ENCODE results near the gene STAT3. TPM values are rescaled to one million over a fixed set of nuclear protein-coding genes. Genes with fewer than 3 reads are reported as not detected.

Gene STAT3
- total RNA-seq, 2 donors from 2014 or later, result 79.4 to 99.5 TPM

DNA sequence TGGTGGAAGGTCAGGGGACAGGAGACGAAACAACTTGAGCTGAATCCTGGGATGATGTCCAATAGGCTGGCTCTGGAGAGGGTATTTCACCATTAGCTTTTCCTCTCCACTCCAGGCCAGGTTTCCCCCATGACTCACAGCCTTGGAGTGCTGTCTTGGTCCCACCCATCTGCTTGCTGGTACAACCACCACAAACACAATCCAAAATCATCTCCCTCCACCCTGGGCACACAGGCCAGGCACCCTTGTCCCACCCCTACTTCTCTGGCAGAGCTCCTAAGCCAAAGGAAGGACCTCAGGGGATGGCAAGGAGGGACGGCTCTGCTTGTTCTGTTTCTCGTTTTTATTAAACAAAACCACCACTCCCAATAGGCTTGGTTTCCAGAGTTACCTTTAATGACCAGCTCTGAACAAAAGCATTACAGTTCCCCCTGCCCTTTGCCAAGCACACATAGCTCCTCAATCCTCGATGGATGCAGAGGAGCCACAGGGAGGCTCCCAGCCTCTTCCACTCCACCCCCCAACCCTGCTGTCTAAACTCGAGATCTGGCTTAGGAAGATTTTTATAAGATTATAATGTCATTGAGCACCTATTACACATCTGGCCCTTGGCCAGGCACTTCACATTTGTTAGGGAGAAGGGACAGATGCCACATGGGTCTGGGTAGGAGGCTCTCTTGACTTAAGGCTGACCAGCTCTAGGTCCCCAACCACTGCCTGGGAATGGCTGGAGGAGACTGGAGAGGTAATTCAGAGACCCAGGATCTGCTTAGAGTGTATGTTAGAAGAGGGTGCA, 21.5 kb upstream of the STAT3 start:
- peak in 3 of 4 donors; percentile 36 to 48 (median 40) for DNase-seq
- peak; percentile 15 for ATAC-seq
- Histone ChIP-seq H3K36me3 (replicated peaks in 1 of 2; ENCODE audit: insufficient read depth in 1 of 2, low read depth in 2 of 2) (no peaks in the 10 kb centered on the region), H3K4me3 (no peak overlapping the region), H3K27ac (peak overlapping the region in 3 of 4 donors; percentile 19 to 55 (median 21)), H3K27me3 (no peaks in the 10 kb centered on the region), H3K9me3 (no peaks in the 10 kb centered on the region), H3K4me1 (peaks cover 22% of the 10 kb centered on the region)
- WGBS, 2 donors, result 48 to 65% methylated on average over 4 to 5 of the region's 5 CpGs
- intact Hi-C loops (cut with DNase I), result loop anchor here (5.0 kb wide), 1 partner anchor 87 kb away; no protein-coding TSS in a partner anchor
- TF ChIP-seq, protein P1, sequence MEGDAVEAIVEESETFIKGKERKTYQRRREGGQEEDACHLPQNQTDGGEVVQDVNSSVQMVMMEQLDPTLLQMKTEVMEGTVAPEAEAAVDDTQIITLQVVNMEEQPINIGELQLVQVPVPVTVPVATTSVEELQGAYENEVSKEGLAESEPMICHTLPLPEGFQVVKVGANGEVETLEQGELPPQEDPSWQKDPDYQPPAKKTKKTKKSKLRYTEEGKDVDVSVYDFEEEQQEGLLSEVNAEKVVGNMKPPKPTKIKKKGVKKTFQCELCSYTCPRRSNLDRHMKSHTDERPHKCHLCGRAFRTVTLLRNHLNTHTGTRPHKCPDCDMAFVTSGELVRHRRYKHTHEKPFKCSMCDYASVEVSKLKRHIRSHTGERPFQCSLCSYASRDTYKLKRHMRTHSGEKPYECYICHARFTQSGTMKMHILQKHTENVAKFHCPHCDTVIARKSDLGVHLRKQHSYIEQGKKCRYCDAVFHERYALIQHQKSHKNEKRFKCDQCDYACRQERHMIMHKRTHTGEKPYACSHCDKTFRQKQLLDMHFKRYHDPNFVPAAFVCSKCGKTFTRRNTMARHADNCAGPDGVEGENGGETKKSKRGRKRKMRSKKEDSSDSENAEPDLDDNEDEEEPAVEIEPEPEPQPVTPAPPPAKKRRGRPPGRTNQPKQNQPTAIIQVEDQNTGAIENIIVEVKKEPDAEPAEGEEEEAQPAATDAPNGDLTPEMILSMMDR (IDR thresholded peaks at IDR 0.05), result no peak
- TF ChIP-seq POLR2A (IDR thresholded peaks at IDR 0.05), result no peak

DNA sequence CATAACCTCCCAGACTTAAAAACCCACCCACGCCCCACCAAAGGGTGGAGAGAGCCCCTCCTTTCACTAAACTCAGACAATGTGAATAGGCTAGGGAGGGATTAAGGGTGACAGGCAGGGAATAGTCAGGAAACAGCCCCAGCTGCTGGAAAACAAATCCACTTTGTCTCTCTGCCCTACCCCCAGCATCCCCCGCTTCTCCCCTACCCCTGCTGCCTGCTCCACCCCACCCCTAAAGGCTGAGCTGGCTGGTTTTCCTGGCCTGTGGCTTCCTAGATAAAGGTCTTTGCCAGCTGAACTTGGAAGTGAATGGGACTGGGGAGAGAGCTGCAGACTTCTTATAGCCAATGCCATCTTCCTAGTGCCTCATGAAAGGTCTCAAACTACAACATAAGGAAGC, 19.8 kb upstream of the STAT3 start:
- DNase-seq, result no peak
- Histone ChIP-seq H3K27me3 (no peaks in the 10 kb centered on the region), H3K4me1 (peaks cover 22% of the 10 kb centered on the region), H3K4me3 (no peak overlapping the region), H3K36me3 (replicated peaks in 1 of 2; ENCODE audit: insufficient read depth in 1 of 2, low read depth in 2 of 2) (peaks cover 0 to 2% of the 10 kb centered on the region in 2 donors), H3K9me3 (no peaks in the 10 kb centered on the region), H3K27ac (peak overlapping the region in 1 of 4 donors; percentile 37)
- TF ChIP-seq, protein P1 (IDR thresholded peaks at IDR 0.05), result no peak
- no peak for TF ChIP-seq POLR2A (IDR thresholded peaks at IDR 0.05)
- WGBS, 2 donors, result 88 to 94% methylated on average over 2 of the region's 2 CpGs
- no peak for ATAC-seq
- intact Hi-C loops (cut with DNase I), result loop anchor here (5.0 kb wide), 1 partner anchor 86 kb away; no protein-coding TSS in a partner anchor

DNA sequence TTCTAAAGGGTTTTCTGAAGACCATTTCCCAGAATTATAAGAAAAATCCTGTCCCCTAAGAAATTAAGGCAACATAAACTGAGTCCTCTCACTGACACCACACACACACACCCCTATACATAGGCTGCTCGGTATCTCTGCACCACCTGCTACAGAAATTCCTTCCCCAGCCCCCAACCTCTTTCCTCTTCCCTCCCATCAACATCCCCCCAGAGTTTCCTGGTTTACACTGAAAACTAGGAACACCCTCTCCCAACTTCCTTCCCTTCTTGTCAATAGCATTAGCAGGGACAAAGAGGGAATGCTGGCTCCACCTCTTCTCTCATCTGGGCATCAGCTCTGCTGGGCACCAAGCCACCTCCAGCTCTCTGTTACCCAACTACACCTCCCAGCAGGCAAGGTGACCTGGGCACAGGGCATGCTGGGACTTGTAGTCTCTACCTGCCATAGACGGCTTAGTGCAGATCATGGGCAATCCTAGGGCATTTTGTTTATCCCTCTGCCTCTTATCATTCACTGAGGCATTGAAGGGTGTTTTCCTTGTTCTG, 19.1 kb upstream of the STAT3 start:
- ATAC-seq (peak; percentile 93), DNase-seq (peak; percentile 92 to 96 (median 96))
- Histone ChIP-seq H3K36me3 (replicated peaks in 1 of 2; ENCODE audit: insufficient read depth in 1 of 2, low read depth in 2 of 2) (peaks cover 0 to 2% of the 10 kb centered on the region in 2 donors), H3K4me3 (no peak overlapping the region), H3K9me3 (no peaks in the 10 kb centered on the region), H3K27me3 (no peaks in the 10 kb centered on the region), H3K27ac (peak overlapping the region in 3 of 4 donors; percentile 28 to 41 (median 37)), H3K4me1 (peaks cover 22% of the 10 kb centered on the region)
- intact Hi-C loops (cut with DNase I), result loop anchor here (5.0 kb wide), 1 partner anchor 85 kb away; no protein-coding TSS in a partner anchor
- 12 to 36% methylated on average over 2 of the region's 2 CpGs for WGBS, 2 donors
- TF ChIP-seq, protein P1 (IDR thresholded peaks at IDR 0.05), result no peak
- TF ChIP-seq POLR2A (IDR thresholded peaks at IDR 0.05), result no peak

DNA sequence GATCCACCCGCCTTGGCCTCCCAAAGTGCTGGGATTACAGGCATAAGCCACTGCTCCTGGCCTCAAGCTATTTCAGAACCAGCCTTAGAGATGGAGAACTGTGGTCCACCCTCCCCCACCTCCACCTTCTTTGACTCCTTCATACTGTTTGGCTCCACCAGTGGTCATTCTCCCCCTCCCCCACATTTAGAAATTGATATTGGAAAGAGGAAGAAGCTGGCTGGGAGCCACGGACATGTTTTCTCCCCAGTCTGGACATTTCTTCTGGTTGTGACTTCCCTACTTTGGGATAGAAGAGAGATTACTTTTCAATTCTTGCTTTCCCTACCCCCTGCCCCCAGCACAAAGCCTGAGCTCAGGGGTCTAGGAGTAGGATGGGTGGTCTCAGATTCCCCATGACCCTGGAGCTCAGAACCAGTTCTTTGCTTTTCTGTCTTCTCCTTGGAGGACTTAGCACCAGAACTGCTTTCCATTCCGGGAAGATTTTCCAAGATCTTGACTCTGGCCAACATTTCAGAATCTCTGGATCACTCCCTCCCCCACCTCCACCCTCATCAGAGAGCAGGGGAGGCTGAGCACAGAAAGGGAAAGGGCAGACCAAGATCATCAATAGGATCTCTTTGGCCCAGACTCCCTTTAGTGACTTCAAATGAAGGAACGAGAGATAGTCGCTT, 18.5 kb upstream of the STAT3 start:
- DNase-seq (no peak), ATAC-seq (no peak)
- Histone ChIP-seq H3K36me3 (replicated peaks in 1 of 2; ENCODE audit: insufficient read depth in 1 of 2, low read depth in 2 of 2) (peaks cover 0 to 2% of the 10 kb centered on the region in 2 donors), H3K4me3 (no peak overlapping the region), H3K4me1 (peaks cover 22% of the 10 kb centered on the region), H3K9me3 (no peaks in the 10 kb centered on the region), H3K27ac (peak overlapping the region in 3 of 4 donors; percentile 24 to 41 (median 28)), H3K27me3 (no peaks in the 10 kb centered on the region)
- 55 to 59% methylated on average over 5 of the region's 5 CpGs for WGBS, 2 donors
- TF ChIP-seq, protein P1 (IDR thresholded peaks at IDR 0.05), result no peak
- no peak for TF ChIP-seq POLR2A (IDR thresholded peaks at IDR 0.05)
- intact Hi-C loops (cut with DNase I), result loop anchor here (5.0 kb wide), 1 partner anchor 84 kb away; no protein-coding TSS in a partner anchor
